Liver (tissue), 9 donors: ENCODE results near the gene GABBR2. TPM values are rescaled to one million over a fixed set of nuclear protein-coding genes. Genes with fewer than 3 reads are reported as not detected.

Source experiments
- DNase-seq: peaks from one replicate; pipeline ENCODE4 v3.0.0-alpha.2; 2017; ENCODE audit warnings: low spot score
- H3K27ac ChIP-seq, 2 donors: one replicate each; pipeline ENCODE4 v1.7.0; 2013; ENCODE audit warnings: inconsistent platforms in 2 of 2, low read length in 2 of 2, control low read depth in 1 of 2, low read depth in 1 of 2, mild to moderate bottlenecking in 1 of 2
- H3K27me3 ChIP-seq, 4 donors: one replicate each; pipeline versions ENCODE4 v1.6.1 to v1.7.0; 2013; ENCODE audit warnings: low read length in 3 of 4, inconsistent platforms in 1 of 4, mild to moderate bottlenecking in 1 of 4, moderate library complexity in 1 of 4; ENCODE audit not compliant: control insufficient read depth in 4 of 4, insufficient read depth in 4 of 4
- H3K36me3 ChIP-seq, 4 donors: one replicate each; pipeline versions ENCODE4 v1.6.1 to v1.7.0; 2013; ENCODE audit warnings: low read length in 3 of 4, mild to moderate bottlenecking in 3 of 4, low read depth in 1 of 4, moderate library complexity in 1 of 4; ENCODE audit not compliant: control insufficient read depth in 4 of 4, insufficient read depth in 3 of 4
- H3K4me1 ChIP-seq, 4 donors: one replicate each; pipeline versions ENCODE4 v1.6.1 to v1.7.0; 2013; ENCODE audit warnings: low read length in 3 of 4, mild to moderate bottlenecking in 3 of 4, moderate library complexity in 1 of 4; ENCODE audit not compliant: control insufficient read depth in 4 of 4, insufficient read depth in 4 of 4
- H3K4me3 ChIP-seq, 3 donors: one replicate each; pipeline versions ENCODE4 v1.6.1 to v1.7.0; 2013; ENCODE audit warnings: low read length in 3 of 3, control low read depth in 1 of 3, low read depth in 1 of 3, mild to moderate bottlenecking in 1 of 3
- H3K9ac ChIP-seq, 2 donors: one replicate each; pipeline ENCODE4 v1.7.0; 2013; ENCODE audit warnings: low read length in 2 of 2, mild to moderate bottlenecking in 2 of 2, moderate library complexity in 2 of 2, control low read depth in 1 of 2, low read depth in 1 of 2
- H3K9me3 ChIP-seq, 4 donors: one replicate each; pipeline versions ENCODE4 v1.6.1 to v1.7.0; 2013; ENCODE audit warnings: low read length in 3 of 4; ENCODE audit not compliant: control insufficient read depth in 4 of 4
- ATF3 ChIP-seq: IDR thresholded peaks from 2 replicates; pipeline ENCODE4 v1.6.1; 2016; ENCODE audit warnings: antibody characterized with exemption
- CTCF ChIP-seq: fragments of 150-350 bp; IDR thresholded peaks from 2 replicates; pipeline ENCODE4 v1.5.1; 2017; ENCODE audit warnings: improper control_type of control experiment, low read depth, low read length; ENCODE audit not compliant: missing input control
- EGR1 ChIP-seq, 2 donors: IDR thresholded peaks; 2 replicates each; pipeline ENCODE4 v1.6.1; 2016 to 2018; ENCODE audit warnings: antibody characterized with exemption in 2 of 2, low read depth in 2 of 2
- FOXA1 ChIP-seq: IDR thresholded peaks from 2 replicates; pipeline ENCODE4 v1.6.1; 2016; ENCODE audit warnings: antibody characterized with exemption
- FOXA2 ChIP-seq: IDR thresholded peaks from 2 replicates; pipeline ENCODE4 v1.6.1; 2016; ENCODE audit warnings: antibody characterized with exemption
- GABPA ChIP-seq, 2 donors: IDR thresholded peaks in 1 of 2; conservative IDR thresholded peaks in 1 of 2; 2 replicates each; pipeline ENCODE4 v1.6.1; 2016; ENCODE audit warnings: antibody characterized with exemption in 2 of 2, mild to moderate bottlenecking in 1 of 2, moderate library complexity in 1 of 2
- HNF4A ChIP-seq, 2 donors: conservative IDR thresholded peaks; 2 replicates each; pipeline ENCODE4 v1.6.1; 2016; ENCODE audit warnings: antibody characterized with exemption in 2 of 2, mild to moderate bottlenecking in 2 of 2
- HNF4G ChIP-seq: IDR thresholded peaks from 2 replicates; pipeline ENCODE4 v1.6.1; 2016; ENCODE audit warnings: antibody characterized with exemption
- JUND ChIP-seq, 2 donors: IDR thresholded peaks; 2 replicates each; pipeline ENCODE4 v1.6.1; 2016; ENCODE audit warnings: antibody characterized with exemption in 2 of 2
- MAX ChIP-seq: IDR thresholded peaks from 2 replicates; pipeline ENCODE4 v1.6.1; 2016; ENCODE audit warnings: antibody characterized with exemption
- NR2F2 ChIP-seq: IDR thresholded peaks from 2 replicates; pipeline ENCODE4 v1.6.1; 2016; ENCODE audit warnings: antibody characterized with exemption
- RAD21 ChIP-seq, 2 donors: IDR thresholded peaks; 2 replicates each; pipeline ENCODE4 v1.6.1; 2016; ENCODE audit warnings: antibody characterized with exemption in 2 of 2, mild to moderate bottlenecking in 2 of 2
- REST ChIP-seq: IDR thresholded peaks from 2 replicates; pipeline ENCODE4 v1.6.1; 2016; ENCODE audit warnings: antibody characterized with exemption, mild to moderate bottlenecking
- RXRA ChIP-seq, 2 donors: IDR thresholded peaks; 2 replicates each; pipeline ENCODE4 v1.6.1; 2017 to 2018; ENCODE audit warnings: antibody characterized with exemption in 2 of 2, mild to moderate bottlenecking in 1 of 2
- SP1 ChIP-seq: IDR thresholded peaks from 2 replicates; pipeline ENCODE4 v1.6.1; 2018; ENCODE audit warnings: antibody characterized with exemption, mild to moderate bottlenecking
- TAF1 ChIP-seq: conservative IDR thresholded peaks from 2 replicates; pipeline ENCODE4 v1.6.1; 2016; ENCODE audit warnings: antibody characterized with exemption, mild to moderate bottlenecking
- YY1 ChIP-seq: IDR thresholded peaks from 2 replicates; pipeline ENCODE4 v1.6.1; 2016; ENCODE audit warnings: antibody characterized with exemption, mild to moderate bottlenecking
- ZBTB33 ChIP-seq: IDR thresholded peaks from 2 replicates; pipeline ENCODE4 v1.6.1; 2016; ENCODE audit warnings: antibody characterized with exemption
- WGBS: extraction: QIAGEN DNeasy Blood & Tissue Kit; methylation state at CpG from one replicate; pipeline ENCODE4 v1.1.7; 2013; 5-methylcytosine and 5-hydroxymethylcytosine counted together
- polyA plus RNA-seq, 2 donors: library from polyadenylated mRNA; stranded (reverse) in 1 of 2; unstranded in 1 of 2; fragments of 200-250 nt in 1 of 2; fragments of >200 nt in 1 of 2; fragmentation: Nextera tagmentation in 1 of 2; extraction: Ambion mirVana in 1 of 2; gene quantifications; one replicate each; pipeline versions ENCODE4 v1.2.1 to v1.2.3, GENCODE V29; 2013 to 2015
- total RNA-seq, 2 donors: library from RNA; depleted of rRNA; stranded (reverse); fragments of >200 nt; gene quantifications; one replicate each; pipeline ENCODE4 v1.2.3, GENCODE V29; 2014
- donor health status: healthy.
- donor health status: healthy.
- donor health status: healthy.
- donor health status: healthy.
- donor health status: healthy.

Gene GABBR2
- total and polyA plus RNA-seq, 4 donors, result 0.03 to 0.23 (median 0.08) TPM; not detected in 1

- H3K36me3 ChIP-seq, result no peaks in the 10 kb centered on the region
- no peak for TF ChIP-seq FOXA2
- no peak for TF ChIP-seq GABPA (IDR thresholded peaks at IDR 0.05 in 1 of 2, conservative IDR thresholded peaks at IDR 0.05 in 1 of 2)
- no peak for TF ChIP-seq JUND (IDR thresholded peaks at IDR 0.05)
- no peak for TF ChIP-seq MAX
- TF ChIP-seq CTCF, result no peak
- TF ChIP-seq ATF3, result no peak
- no peak for TF ChIP-seq SP1
- TF ChIP-seq FOXA1, result no peak
- no peak for TF ChIP-seq YY1
- TF ChIP-seq NR2F2, result no peak
- no peak for TF ChIP-seq HNF4G
- TF ChIP-seq TAF1, result no peak
- TF ChIP-seq EGR1 (IDR thresholded peaks at IDR 0.05; ENCODE audit: low read depth in 2 of 2), result no peak
- TF ChIP-seq ZBTB33, result no peak
- no peak for TF ChIP-seq RAD21 (IDR thresholded peaks at IDR 0.05)
- TF ChIP-seq RXRA (IDR thresholded peaks at IDR 0.05), result no peak
- TF ChIP-seq REST, result no peak
- TF ChIP-seq HNF4A (conservative IDR thresholded peaks at IDR 0.05), result no peak
- no peaks in the 10 kb centered on the region for H3K9me3 ChIP-seq
- no peak overlapping the region for H3K27ac ChIP-seq
- H3K9ac ChIP-seq, result no peak overlapping the region
- no peaks in the 10 kb centered on the region for H3K27me3 ChIP-seq
- no peak overlapping the region for H3K4me3 ChIP-seq
- WGBS, result 87% methylated on average over 1 of the region's 1 CpG
- no peak for DNase-seq
- no peaks in the 10 kb centered on the region for H3K4me1 ChIP-seq
These were observed 18.0 kb downstream of the GABBR2 start for GRCh38 chr9:98690686-98691085.
